ENCODE data around the gene APLF.

APLF gene

GRCh38 chr2:68603059-68603458 lies 135.7 kb downstream of the APLF start:
- Histone ChIP-seq H3K36me3 (ENCODE audit: insufficient read depth, insufficient read length, low read length) (no peaks in the 10 kb centered on the region), H3K4me3 (ENCODE audit: insufficient read length, low read depth) (no peak overlapping the region), H3K4me1 (ENCODE audit: insufficient read depth, insufficient read length) (no peaks in the 10 kb centered on the region), H3K9ac (ENCODE audit: insufficient read length, low read depth) (no peak overlapping the region), H3K9me3 (ENCODE audit: insufficient read depth, low read length) (no peaks in the 10 kb centered on the region), H3K27me3 (ENCODE audit: insufficient read depth, insufficient read length) (no peaks in the 10 kb centered on the region)
- TF ChIP-seq YY1 (IDR thresholded peaks at IDR 0.05; ENCODE audit: insufficient read depth, insufficient read length) (no peak), SUZ12 (IDR thresholded peaks at IDR 0.05; ENCODE audit: extremely low read depth, insufficient read depth, insufficient read length) (no peak), ZNF274 (IDR thresholded peaks at IDR 0.05; ENCODE audit: low read depth, low read length) (no peak)
- DNase-seq (ENCODE audit: low read depth, low spot score) = no peak

- no peak overlapping the region for H3K9ac ChIP-seq (ENCODE audit: insufficient read length, low read depth)
- no peaks in the 10 kb centered on the region for H3K27me3 ChIP-seq (ENCODE audit: insufficient read depth, insufficient read length)
- H3K36me3 ChIP-seq (ENCODE audit: insufficient read depth, insufficient read length, low read length) = no peaks in the 10 kb centered on the region
- no peak overlapping the region for H3K4me3 ChIP-seq (ENCODE audit: insufficient read length, low read depth)
- no peaks in the 10 kb centered on the region for H3K9me3 ChIP-seq (ENCODE audit: insufficient read depth, low read length)
- DNase-seq (ENCODE audit: low read depth, low spot score) = no peak
- TF ChIP-seq YY1 (IDR thresholded peaks at IDR 0.05; ENCODE audit: insufficient read depth, insufficient read length) = no peak
- TF ChIP-seq SUZ12 (IDR thresholded peaks at IDR 0.05; ENCODE audit: extremely low read depth, insufficient read depth, insufficient read length) = no peak
- TF ChIP-seq ZNF274 (IDR thresholded peaks at IDR 0.05; ENCODE audit: low read depth, low read length) = no peak
- no peaks in the 10 kb centered on the region for H3K4me1 ChIP-seq (ENCODE audit: insufficient read depth, insufficient read length)
These were observed 136.7 kb downstream of the APLF start for GRCh38 chr2:68604077-68604476.

- no peak for DNase-seq (ENCODE audit: low read depth, low spot score)
- no peak for TF ChIP-seq SUZ12 (IDR thresholded peaks at IDR 0.05; ENCODE audit: extremely low read depth, insufficient read depth, insufficient read length)
- no peak for TF ChIP-seq YY1 (IDR thresholded peaks at IDR 0.05; ENCODE audit: insufficient read depth, insufficient read length)
- no peak for TF ChIP-seq ZNF274 (IDR thresholded peaks at IDR 0.05; ENCODE audit: low read depth, low read length)
- Histone ChIP-seq H3K9me3 (ENCODE audit: insufficient read depth, low read length) (no peaks in the 10 kb centered on the region), H3K9ac (ENCODE audit: insufficient read length, low read depth) (no peak overlapping the region), H3K4me1 (ENCODE audit: insufficient read depth, insufficient read length) (no peaks in the 10 kb centered on the region), H3K4me3 (ENCODE audit: insufficient read length, low read depth) (no peak overlapping the region), H3K27me3 (ENCODE audit: insufficient read depth, insufficient read length) (no peaks in the 10 kb centered on the region), H3K36me3 (ENCODE audit: insufficient read depth, insufficient read length, low read length) (no peaks in the 10 kb centered on the region)
These were observed 138.6 kb downstream of the APLF start for GRCh38 chr2:68605939-68606338.

- H3K27me3 ChIP-seq (ENCODE audit: insufficient read depth, insufficient read length) = no peaks in the 10 kb centered on the region
- no peak for DNase-seq (ENCODE audit: low read depth, low spot score)
- TF ChIP-seq SUZ12 (IDR thresholded peaks at IDR 0.05; ENCODE audit: extremely low read depth, insufficient read depth, insufficient read length) (no peak), YY1 (IDR thresholded peaks at IDR 0.05; ENCODE audit: insufficient read depth, insufficient read length) (no peak), ZNF274 (IDR thresholded peaks at IDR 0.05; ENCODE audit: low read depth, low read length) (no peak)
- H3K9me3 ChIP-seq (ENCODE audit: insufficient read depth, low read length) = no peaks in the 10 kb centered on the region; the same call in 1 of the 2 replicates
- H3K9ac ChIP-seq (ENCODE audit: insufficient read length, low read depth) = no peak overlapping the region
- H3K36me3 ChIP-seq (ENCODE audit: insufficient read depth, insufficient read length, low read length) = no peaks in the 10 kb centered on the region
- no peaks in the 10 kb centered on the region for H3K4me1 ChIP-seq (ENCODE audit: insufficient read depth, insufficient read length)
- H3K4me3 ChIP-seq (ENCODE audit: insufficient read length, low read depth) = no peak overlapping the region
These were observed 139.4 kb downstream of the APLF start for GRCh38 chr2:68606759-68607158.

- no peak overlapping the region for H3K9ac ChIP-seq (ENCODE audit: insufficient read length, low read depth)
- no peaks in the 10 kb centered on the region for H3K36me3 ChIP-seq (ENCODE audit: insufficient read depth, insufficient read length, low read length)
- H3K9me3 ChIP-seq (ENCODE audit: insufficient read depth, low read length) = no peaks in the 10 kb centered on the region; the same call in 1 of the 2 replicates
- H3K4me3 ChIP-seq (ENCODE audit: insufficient read length, low read depth) = no peak overlapping the region
- TF ChIP-seq YY1 (IDR thresholded peaks at IDR 0.05; ENCODE audit: insufficient read depth, insufficient read length) = no peak
- no peak for TF ChIP-seq ZNF274 (IDR thresholded peaks at IDR 0.05; ENCODE audit: low read depth, low read length)
- no peak for TF ChIP-seq SUZ12 (IDR thresholded peaks at IDR 0.05; ENCODE audit: extremely low read depth, insufficient read depth, insufficient read length)
- DNase-seq (ENCODE audit: low read depth, low spot score) = no peak
- no peaks in the 10 kb centered on the region for H3K27me3 ChIP-seq (ENCODE audit: insufficient read depth, insufficient read length)
- H3K4me1 ChIP-seq (ENCODE audit: insufficient read depth, insufficient read length) = no peaks in the 10 kb centered on the region
These were observed 140.5 kb downstream of the APLF start for GRCh38 chr2:68607837-68608236.

GRCh38 chr2:68612765-68613519 lies 145.6 kb downstream of the APLF start:
- Histone ChIP-seq H3K27me3 (ENCODE audit: insufficient read depth, insufficient read length) (no peaks in the 10 kb centered on the region), H3K36me3 (ENCODE audit: insufficient read depth, insufficient read length, low read length) (no peaks in the 10 kb centered on the region), H3K9ac (ENCODE audit: insufficient read length, low read depth) (no peak overlapping the region), H3K9me3 (ENCODE audit: insufficient read depth, low read length) (no peaks in the 10 kb centered on the region; the same call in 1 of the 2 replicates), H3K4me3 (ENCODE audit: insufficient read length, low read depth) (no peak overlapping the region), H3K4me1 (ENCODE audit: insufficient read depth, insufficient read length) (no peaks in the 10 kb centered on the region)
- TF ChIP-seq SUZ12 (IDR thresholded peaks at IDR 0.05; ENCODE audit: extremely low read depth, insufficient read depth, insufficient read length) = no peak
- no peak for TF ChIP-seq ZNF274 (IDR thresholded peaks at IDR 0.05; ENCODE audit: low read depth, low read length)
- no peak for TF ChIP-seq YY1 (IDR thresholded peaks at IDR 0.05; ENCODE audit: insufficient read depth, insufficient read length)
- no peak for DNase-seq (ENCODE audit: low read depth, low spot score)

GRCh38 chr2:68620772-68621171 lies 153.4 kb downstream of the APLF start:
- Histone ChIP-seq H3K36me3 (ENCODE audit: insufficient read depth, insufficient read length, low read length) (no peaks in the 10 kb centered on the region), H3K9me3 (ENCODE audit: insufficient read depth, low read length) (no peaks in the 10 kb centered on the region), H3K9ac (ENCODE audit: insufficient read length, low read depth) (no peak overlapping the region), H3K4me3 (ENCODE audit: insufficient read length, low read depth) (no peak overlapping the region), H3K27me3 (ENCODE audit: insufficient read depth, insufficient read length) (no peaks in the 10 kb centered on the region), H3K4me1 (ENCODE audit: insufficient read depth, insufficient read length) (no peaks in the 10 kb centered on the region)
- no peak for DNase-seq (ENCODE audit: low read depth, low spot score)
- TF ChIP-seq YY1 (IDR thresholded peaks at IDR 0.05; ENCODE audit: insufficient read depth, insufficient read length) (no peak), ZNF274 (IDR thresholded peaks at IDR 0.05; ENCODE audit: low read depth, low read length) (no peak), SUZ12 (IDR thresholded peaks at IDR 0.05; ENCODE audit: extremely low read depth, insufficient read depth, insufficient read length) (no peak)
